K562 (cell line): Measurements from ENCODE around the gene CERS6. TPM values are rescaled to one million over a fixed set of nuclear protein-coding genes. Genes with fewer than 3 reads are reported as not detected.

Source experiments
- ARID2 ChIP-seq: fragments of 450-650 bp; IDR thresholded peaks from 2 replicates; pipeline ENCODE4 v1.6.1; 2017; ENCODE audit warnings: antibody characterized with exemption, mild to moderate bottlenecking
- CBX5 ChIP-seq: IDR thresholded peaks from 2 replicates; pipeline ENCODE4 v1.6.1; 2014; ENCODE audit warnings: low read depth, borderline replicate concordance
- DLX4 ChIP-seq: fragments of 250-450 bp; sonication (Bioruptor Pico); IDR thresholded peaks from 2 replicates; pipeline ENCODE4 v1.6.1; 2021; ENCODE audit warnings: mild to moderate bottlenecking
- E2F6 ChIP-seq, 2 experiments: IDR thresholded peaks; 2 replicates each; pipeline ENCODE4 v1.6.1; 2011; ENCODE audit warnings: borderline replicate concordance in 1 of 2, control low read depth in 1 of 2, low read depth in 1 of 2, low read length in 1 of 2, mild to moderate bottlenecking in 1 of 2, mixed read lengths in 1 of 2, moderate library complexity in 1 of 2; ENCODE audit not compliant: insufficient read depth in 1 of 2, insufficient read length in 1 of 2, poor library complexity in 1 of 2, severe bottlenecking in 1 of 2; ENCODE audit errors: extremely low read depth in 1 of 2
- ETS1 ChIP-seq: conservative IDR thresholded peaks from 2 replicates; pipeline ENCODE4 v1.6.1; 2011; ENCODE audit warnings: low read depth, mild to moderate bottlenecking, low read length; ENCODE audit not compliant: control insufficient read depth
- FIP1L1 ChIP-seq: fragments of 200-400 bp; formaldehyde crosslinking; IDR thresholded peaks from 2 replicates; pipeline ENCODE4 v1.6.1; 2018; ENCODE audit warnings: mild to moderate bottlenecking, low read depth, low read length; ENCODE audit not compliant: poor library complexity, severe bottlenecking
- FOXK2 ChIP-seq, 2 experiments: fragments of 450-650 bp; IDR thresholded peaks in 1 of 2; conservative IDR thresholded peaks in 1 of 2; 2 replicates each; pipeline ENCODE4 v1.6.1; 2016; ENCODE audit warnings: low read depth in 2 of 2, mild to moderate bottlenecking in 1 of 2
- GTF2E2 ChIP-seq: fragments of 200-800 bp; sonication (Bioruptor generic); IDR thresholded peaks from 2 replicates; pipeline ENCODE4 v1.6.1; 2016; ENCODE audit warnings: missing genetic modification characterization, missing compliant biosample characterization
- HNRNPUL1 ChIP-seq: fragments of 200-400 bp; formaldehyde crosslinking; IDR thresholded peaks from 2 replicates; pipeline ENCODE4 v1.6.1; 2017; ENCODE audit warnings: low read length
- IFI16 ChIP-seq: fragments of 250-450 bp; sonication (Bioruptor Pico); IDR thresholded peaks from 2 replicates; pipeline ENCODE4 v2.1.2; 2022; ENCODE audit warnings: mild to moderate bottlenecking, inconsistent platforms
- KDM2B ChIP-seq: fragments of 250-450 bp; sonication (Bioruptor Pico); IDR thresholded peaks from 2 replicates; pipeline ENCODE4 v1.8.0; 2021; ENCODE audit warnings: mild to moderate bottlenecking, moderate library complexity
- MAZ ChIP-seq, 2 experiments: fragments of 450-650 bp in 1 of 2; sonication (generic) in 1 of 2; formaldehyde crosslinking; IDR thresholded peaks in 1 of 2; conservative IDR thresholded peaks in 1 of 2; 2 replicates each; pipeline versions ENCODE4 v1.4.0 to v1.5.0; 2020; ENCODE audit warnings: mild to moderate bottlenecking in 1 of 2, missing genetic modification reagents in 1 of 2
- NCOA6 ChIP-seq: fragments of 450-650 bp; IDR thresholded peaks from 2 replicates; pipeline ENCODE4 v1.6.1; 2017; ENCODE audit warnings: mild to moderate bottlenecking
- PHB2 ChIP-seq: fragments of 450-650 bp; IDR thresholded peaks from 2 replicates; pipeline ENCODE4 v1.6.1; 2017; ENCODE audit warnings: low read depth
- PHF21A ChIP-seq: fragments of 450-650 bp; IDR thresholded peaks from 2 replicates; pipeline ENCODE4 v1.6.1; 2017; ENCODE audit warnings: low read depth, borderline replicate concordance
- POLR2A ChIP-seq: fragments of 450-650 bp; conservative IDR thresholded peaks from 2 replicates; pipeline ENCODE4 v1.6.1; 2016
- PRMT5 ChIP-seq: sonication (generic); formaldehyde crosslinking; IDR thresholded peaks from 2 replicates; pipeline ENCODE4 v1.5.0; 2020; ENCODE audit warnings: missing genetic modification reagents
- RFX5 ChIP-seq: IDR thresholded peaks from 2 replicates; pipeline ENCODE4 v1.6.1; 2011; ENCODE audit warnings: low read depth, mild to moderate bottlenecking, improper control_type of control experiment, low read length
- SNRNP70 ChIP-seq: fragments of 200-400 bp; formaldehyde crosslinking; optimal IDR thresholded peaks from 2 replicates; pipeline ENCODE3; 2017; ENCODE audit warnings: low read depth, low read length
- TAF9B ChIP-seq: fragments of 450-650 bp; IDR thresholded peaks from 2 replicates; pipeline ENCODE4 v1.6.1; 2018; ENCODE audit warnings: mild to moderate bottlenecking; ENCODE audit not compliant: partially characterized antibody
- ZNF12 ChIP-seq: sonication (generic); formaldehyde crosslinking; IDR thresholded peaks from 2 replicates; pipeline ENCODE4 v1.4.0; 2020; ENCODE audit warnings: mild to moderate bottlenecking, missing genetic modification reagents
- ZNF124 ChIP-seq: sonication (generic); formaldehyde crosslinking; IDR thresholded peaks from 2 replicates; pipeline ENCODE4 v1.8.1; 2022; ENCODE audit warnings: missing genetic modification reagents
- ZNF134 ChIP-seq: fragments of 250-450 bp; sonication (Bioruptor Pico); conservative IDR thresholded peaks from 2 replicates; pipeline ENCODE4 v1.4.0; 2020
- ZNF143 ChIP-seq: sonication (generic); formaldehyde crosslinking; IDR thresholded peaks from 2 replicates; pipeline ENCODE4 v1.9.0; 2022; ENCODE audit warnings: mild to moderate bottlenecking, missing genetic modification reagents
- ZNF395 ChIP-seq: fragments of 200-800 bp; sonication (Bioruptor generic); IDR thresholded peaks from 2 replicates; pipeline ENCODE4 v1.6.1; 2017; ENCODE audit warnings: missing genetic modification characterization, missing compliant biosample characterization
- ZNF785 ChIP-seq: fragments of 250-450 bp; sonication (Bioruptor Pico); IDR thresholded peaks from 2 replicates; pipeline ENCODE4 v1.4.0; 2020; ENCODE audit warnings: mild to moderate bottlenecking
- polyA plus RNA-seq, 8 experiments: library from polyadenylated mRNA; depleted of rRNA in 4 of 8; stranded (reverse) in 5 of 8; unstranded in 3 of 8; fragments of >200 nt; fragmentation: Nextera tagmentation in 2 of 8; fragmentation: Illumina TruSeq in 1 of 8; extraction: Ambion mirVana in 2 of 8; extraction: Trizol in 1 of 8; gene quantifications; 2 replicates each; pipeline versions ENCODE4 v1.2.1 to v1.2.3, GENCODE V29; 2011 to 2014; ENCODE audit warnings: inconsistent platforms in 1 of 8, missing spikeins in 1 of 8
- total RNA-seq, 7 experiments: library from RNA; depleted of rRNA in 6 of 7; stranded (reverse); fragments of >200 nt in 6 of 7; fragmentation: Illumina TruSeq in 2 of 7; extraction: Trizol in 2 of 7; gene quantifications; 2 replicates each; pipeline versions ENCODE4 v1.2.1 to v1.2.3, GENCODE V29; 2011 to 2021; ENCODE audit warnings: low replicate concordance in 1 of 7

The CERS6 gene
- total and polyA plus RNA-seq, 9 of the 15 experiments (the other 6 are each of a cell fraction or from before 2014, with no cell fraction given): 1.6 to 13.6 (median 11.4) TPM

GRCh38 chr2:168801961-168802858, 346.1 kb downstream of the CERS6 start, which contains the start of gene NOSTRIN (continued):
- TF ChIP-seq E2F6 (IDR thresholded peaks at IDR 0.05; ENCODE audit: borderline replicate concordance in 1 of 2, extremely low read depth in 1 of 2, insufficient read depth in 1 of 2, insufficient read length in 1 of 2, low read depth in 1 of 2, low read length in 1 of 2, poor library complexity in 1 of 2, severe bottlenecking in 1 of 2) (peak in 1 of 2 experiments; percentile 16), ETS1 (no peak), ZNF395 (CRISPR knock-in tag) (no peak; the same call in 1 of the 2 replicates), DLX4 (no peak), FOXK2 (conservative IDR thresholded peaks at IDR 0.05 in 1 of 2, IDR thresholded peaks at IDR 0.05 in 1 of 2; ENCODE audit: low read depth in 2 of 2) (peak; percentile 41 to 44; a peak in 2 of 4 replicates), ZNF12 (no peak), ZNF124 (CRISPR knock-in tag) (no peak), ARID2 (no peak), ZNF134 (CRISPR knock-in tag) (0 out of 2 replicates have a peak, but pooled peaks have one; percentile 7), CBX5 (no peak), FIP1L1 (no peak), PHF21A (peak; percentile 37; the same call in 1 of the 2 replicates), SNRNP70 (no peak), RFX5 (no peak), IFI16 (CRISPR knock-in tag) (no peak), TAF9B (peak; percentile 58), PHB2 (no peak), NCOA6 (no peak), POLR2A (peak; percentile 69), KDM2B (no peak), GTF2E2 (tag) (peak; percentile 72; the same call in 1 of the 2 replicates), PRMT5 (CRISPR knock-in tag) (no peak), HNRNPUL1 (no peak), MAZ (CRISPR knock-in tag; conservative IDR thresholded peaks at IDR 0.05 in 1 of 2, IDR thresholded peaks at IDR 0.05 in 1 of 2) (peak in 1 of 2 experiments; percentile 46; a peak in 1 of 4 replicates), ZNF143 (CRISPR knock-in tag) (no peak), ZNF785 (CRISPR knock-in tag) (no peak)
